Brain microvascular endothelial cell (primary cell): Measurements from ENCODE around the gene MGAT3.

ENCODE experiments used
- DNase-seq: peaks from one replicate; pipeline ENCODE4 v3.0.0-alpha.2; 2020
- H3K27ac ChIP-seq: fragments of 250-450 bp; sonication (Bioruptor Pico); 2 replicates; pipeline ENCODE4 v1.5.1; 2020; ENCODE audit warnings: mild to moderate bottlenecking, moderate library complexity
- H3K27me3 ChIP-seq: fragments of 250-450 bp; sonication (Bioruptor Pico); replicated peaks from 2 replicates; pipeline ENCODE4 v1.5.1; 2020; ENCODE audit warnings: mild to moderate bottlenecking
- H3K36me3 ChIP-seq: fragments of 250-450 bp; sonication (Bioruptor Pico); replicated peaks from 2 replicates; pipeline ENCODE4 v1.5.1; 2020; ENCODE audit warnings: mild to moderate bottlenecking
- H3K4me3 ChIP-seq: 2 replicates; pipeline ENCODE4 v1.5.1; 2011; ENCODE audit warnings: low read depth, mild to moderate bottlenecking, control low read depth, low read length, moderate library complexity
- CTCF ChIP-seq: IDR thresholded peaks from 2 replicates; pipeline ENCODE4 v1.5.1; 2011; ENCODE audit warnings: low read depth, mild to moderate bottlenecking, moderate library complexity, low read length, control low read depth, inconsistent platforms; ENCODE audit errors: missing control alignments
- in situ Hi-C: cut with HindIII; loops from 2 replicates; pipeline ENCODE4 v1.10.0; 2017; ENCODE audit warnings: low sequenced_read_pairs, low pct_ligation_motif_present

Gene MGAT3

DNA sequence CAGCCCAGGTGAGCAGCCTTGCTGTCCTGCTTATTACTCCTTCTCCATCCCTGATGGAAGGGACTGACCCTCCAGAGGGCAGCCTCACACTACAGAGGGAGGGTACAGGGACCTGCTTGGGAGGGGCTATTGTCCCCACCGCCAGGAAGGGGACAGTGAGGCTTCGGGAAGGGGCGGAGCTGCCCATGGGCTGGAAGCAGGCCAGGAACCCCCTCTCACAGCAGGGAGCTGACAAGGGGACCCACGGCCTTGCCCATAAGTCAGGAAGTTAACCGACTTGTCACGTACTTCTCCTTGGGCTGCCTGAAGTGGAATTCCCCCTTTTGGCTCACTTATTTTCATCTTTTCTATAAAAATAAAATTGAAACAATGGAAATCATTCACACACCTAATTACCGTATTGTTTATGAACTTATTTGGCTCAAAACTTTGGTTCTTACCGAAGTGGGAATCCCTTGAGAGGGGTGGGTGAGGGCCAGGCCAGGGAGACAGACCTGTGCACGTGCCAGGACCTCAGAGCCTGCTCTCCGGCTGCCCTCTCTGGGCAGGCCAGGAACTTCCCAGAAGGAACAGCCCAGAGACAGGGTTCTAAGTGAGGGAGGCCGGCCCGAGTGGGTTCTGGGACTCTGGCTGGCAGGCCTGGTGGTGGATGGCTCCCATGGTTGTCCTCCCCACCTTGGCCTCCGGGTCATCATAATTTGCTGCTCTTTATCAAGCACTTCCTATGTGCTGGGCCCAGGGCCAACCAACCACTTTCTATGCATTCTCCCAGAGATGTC lies 5.8 kb downstream of the MGAT3 start:
- in situ Hi-C loops = no loop called here
- Histone ChIP-seq H3K4me3 (no peak overlapping the region), H3K27me3 (peaks cover 12% of the 10 kb centered on the region), H3K27ac (no peak overlapping the region), H3K36me3 (no peaks in the 10 kb centered on the region)
- no peak for DNase-seq
- no peak for TF ChIP-seq CTCF

- Histone ChIP-seq H3K36me3 (no peaks in the 10 kb centered on the region), H3K27ac (no peak overlapping the region), H3K4me3 (no peak overlapping the region), H3K27me3 (peaks cover 5% of the 10 kb centered on the region)
- no peak for DNase-seq
- no peak for TF ChIP-seq CTCF
- in situ Hi-C loops = no loop called here
Observed at GRCh38 chr22:39463277-39463676, 6.5 kb downstream of the MGAT3 start.

DNA sequence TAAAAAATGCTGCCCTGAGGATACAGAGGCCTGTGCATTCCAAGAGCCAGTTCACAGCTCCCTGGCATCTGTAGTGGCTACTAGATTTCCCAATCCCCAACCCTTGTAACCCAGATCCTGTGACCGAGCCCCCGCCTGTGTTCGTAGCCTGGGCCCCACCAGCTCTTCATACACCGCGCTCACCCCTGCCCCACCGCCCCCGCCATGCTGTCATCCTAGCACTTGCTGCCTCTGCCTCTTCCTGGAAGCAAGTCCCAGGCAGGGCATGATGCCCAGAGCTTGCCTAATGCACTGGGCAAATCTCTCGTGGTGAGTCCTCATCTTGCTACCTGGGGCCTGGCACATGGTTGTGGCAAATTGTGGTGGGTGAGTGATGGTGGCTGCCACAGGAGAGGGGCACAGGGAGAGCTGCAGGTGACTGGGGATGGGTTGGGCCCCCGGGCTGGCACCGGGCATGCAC lies 7.1 kb downstream of the MGAT3 start:
- no peak overlapping the region for H3K4me3 ChIP-seq
- no peaks in the 10 kb centered on the region for H3K36me3 ChIP-seq
- H3K27me3 ChIP-seq = no peaks in the 10 kb centered on the region
- DNase-seq = no peak
- no peak for TF ChIP-seq CTCF
- no peak overlapping the region for H3K27ac ChIP-seq
- in situ Hi-C loops = no loop called here

- Histone ChIP-seq H3K27me3 (no peaks in the 10 kb centered on the region), H3K4me3 (no peak overlapping the region), H3K27ac (no peak overlapping the region), H3K36me3 (no peaks in the 10 kb centered on the region)
- no peak for DNase-seq
- no peak for TF ChIP-seq CTCF
- in situ Hi-C loops = no loop called here
Observed at GRCh38 chr22:39466228-39467006, 9.6 kb downstream of the MGAT3 start.

- no peak for DNase-seq
- TF ChIP-seq CTCF = no peak
- in situ Hi-C loops = no loop called here
- H3K36me3 ChIP-seq = no peaks in the 10 kb centered on the region
- H3K27me3 ChIP-seq = no peaks in the 10 kb centered on the region
- H3K27ac ChIP-seq = no peak overlapping the region
- no peak overlapping the region for H3K4me3 ChIP-seq
Observed at GRCh38 chr22:39467390-39467895, 10.6 kb downstream of the MGAT3 start.
